GM19035 (cell line): ENCODE measurements around the gene HYAL2.
"Not testable (repeated sequence)": the region's sequence is repeated elsewhere in the genome, so short reads cannot be mapped to it uniquely, and the experiment has no call there.

ENCODE experiments used
- ATAC-seq: cut with Tn5 transposase; IDR thresholded peaks from one replicate; pipeline ENCODE4 v1.9.1; 2021; ENCODE audit not compliant: unreplicated experiment

Gene HYAL2

GRCh38 chr3:50314816-50315215 is 7.7 kb downstream of the HYAL2 start:
- no peak for ATAC-seq

- ATAC-seq: no peak
Measured at GRCh38 chr3:50314342-50314741, 8.2 kb downstream of the HYAL2 start.

GRCh38 chr3:50312041-50312440 is 10.5 kb downstream of the HYAL2 start:
- not testable (repeated sequence) for ATAC-seq

GRCh38 chr3:50304601-50305000 is 17.9 kb downstream of the HYAL2 start:
- no peak for ATAC-seq

GRCh38 chr3:50303013-50303815 is 19.3 kb downstream of the HYAL2 start, which contains the start of gene HYAL1:
Gene HYAL1 (minus strand): TSS chr3:50303574. CDS start chr3:50302956, 618 bp downstream.
- no peak for ATAC-seq

GRCh38 chr3:50302095-50303012 is 20.2 kb downstream of the HYAL2 start:
- no peak for ATAC-seq

- ATAC-seq: no peak
Measured at GRCh38 chr3:50300681-50301254, 21.8 kb downstream of the HYAL2 start.

- ATAC-seq: no peak
Measured at GRCh38 chr3:50299929-50300680, 22.4 kb downstream of the HYAL2 start.

- no peak for ATAC-seq
Measured at GRCh38 chr3:50299638-50299928, 23.0 kb downstream of the HYAL2 start.

GRCh38 chr3:50298836-50299637 is 23.5 kb downstream of the HYAL2 start, which contains the start of the genes HYAL3 and NAA80:
Gene HYAL3 (minus strand): TSS chr3:50299405. CDS start chr3:50295602, 3,803 bp downstream.
Gene NAA80 (minus strand): TSS chr3:50299405. CDS start chr3:50297463, 1,942 bp downstream.
- ATAC-seq: peak; percentile 86

GRCh38 chr3:50297896-50298725 is 24.4 kb downstream of the HYAL2 start:
- no peak for ATAC-seq

GRCh38 chr3:50297384-50297775 is 25.2 kb downstream of the HYAL2 start:
- ATAC-seq: no peak

GRCh38 chr3:50296721-50297383 is 25.7 kb downstream of the HYAL2 start:
- no peak for ATAC-seq

GRCh38 chr3:50295553-50296431 is 26.8 kb downstream of the HYAL2 start:
- no peak for ATAC-seq

GRCh38 chr3:50294492-50295403 is 27.8 kb downstream of the HYAL2 start:
- ATAC-seq: no peak

GRCh38 chr3:50294089-50294488 is 28.5 kb downstream of the HYAL2 start:
- ATAC-seq: no peak
